ENCODE data around the gene AAMP. TPM values are rescaled to one million over a fixed set of nuclear protein-coding genes. Genes with fewer than 3 reads are reported as not detected.

Gene AAMP
- total and polyA plus RNA-seq, 4 donors, result 63.6 to 116 (median 74.6) TPM

GRCh38 chr2:218266316-218266979 lies 3.5 kb downstream of the AAMP start:
- Histone ChIP-seq H3K9ac (ENCODE audit: low read depth in 1 of 2, low read length in 2 of 2) (no peak overlapping the region), H3K36me3 (ENCODE audit: control insufficient read depth in 4 of 4, insufficient read depth in 3 of 4, low read depth in 1 of 4, low read length in 3 of 4) (peaks cover 8 to 29% (median 13%) of the 10 kb centered on the region in 4 donors), H3K9me3 (ENCODE audit: control insufficient read depth in 4 of 4, low read length in 3 of 4) (no peaks in the 10 kb centered on the region), H3K4me3 (ENCODE audit: low read depth in 1 of 3, low read length in 3 of 3) (no peak overlapping the region), H3K4me1 (ENCODE audit: control insufficient read depth in 4 of 4, insufficient read depth in 4 of 4, low read length in 3 of 4) (peaks cover 4 to 45% (median 32%) of the 10 kb centered on the region in 4 donors), H3K27me3 (ENCODE audit: control insufficient read depth in 4 of 4, insufficient read depth in 4 of 4, low read length in 3 of 4) (no peaks in the 10 kb centered on the region), H3K27ac (ENCODE audit: low read depth in 1 of 2, low read length in 2 of 2) (no peak overlapping the region)
- WGBS, result 94% methylated on average over 15 of the region's 15 CpGs
- no peak for DNase-seq (ENCODE audit: low spot score)
- TF ChIP-seq HNF4A (conservative IDR thresholded peaks at IDR 0.05), result no peak

- no peak overlapping the region for H3K27ac ChIP-seq (ENCODE audit: low read depth in 1 of 2, low read length in 2 of 2)
- no peak for DNase-seq (ENCODE audit: low spot score)
- H3K4me1 ChIP-seq (ENCODE audit: control insufficient read depth in 4 of 4, insufficient read depth in 4 of 4, low read length in 3 of 4), result peaks cover 1 to 37% (median 24%) of the 10 kb centered on the region in 4 donors
- peaks cover 8 to 29% (median 13%) of the 10 kb centered on the region in 4 donors for H3K36me3 ChIP-seq (ENCODE audit: control insufficient read depth in 4 of 4, insufficient read depth in 3 of 4, low read depth in 1 of 4, low read length in 3 of 4)
- TF ChIP-seq TAF1 (conservative IDR thresholded peaks at IDR 0.05) (no peak), RXRA (IDR thresholded peaks at IDR 0.05) (no peak), FOXA1 (IDR thresholded peaks at IDR 0.05) (no peak), REST (IDR thresholded peaks at IDR 0.05) (no peak), RAD21 (IDR thresholded peaks at IDR 0.05) (no peak), SP1 (IDR thresholded peaks at IDR 0.05) (no peak), YY1 (IDR thresholded peaks at IDR 0.05) (no peak), ATF3 (IDR thresholded peaks at IDR 0.05) (no peak), HNF4G (IDR thresholded peaks at IDR 0.05) (no peak)
- no peaks in the 10 kb centered on the region for H3K27me3 ChIP-seq (ENCODE audit: control insufficient read depth in 4 of 4, insufficient read depth in 4 of 4, low read length in 3 of 4)
- 94% methylated on average over 8 of the region's 8 CpGs for WGBS
- no peak overlapping the region for H3K4me3 ChIP-seq (ENCODE audit: low read depth in 1 of 3, low read length in 3 of 3)
- H3K9ac ChIP-seq (ENCODE audit: low read depth in 1 of 2, low read length in 2 of 2), result no peak overlapping the region
- H3K9me3 ChIP-seq (ENCODE audit: control insufficient read depth in 4 of 4, low read length in 3 of 4), result no peaks in the 10 kb centered on the region
These were observed 4.3 kb downstream of the AAMP start for GRCh38 chr2:218265626-218266025.

GRCh38 chr2:218264773-218265561 lies 5.0 kb downstream of the AAMP start:
- H3K4me3 ChIP-seq (ENCODE audit: low read depth in 1 of 3, low read length in 3 of 3), result no peak overlapping the region
- no peak overlapping the region for H3K27ac ChIP-seq (ENCODE audit: low read depth in 1 of 2, low read length in 2 of 2)
- no peak for DNase-seq (ENCODE audit: low spot score)
- H3K4me1 ChIP-seq (ENCODE audit: control insufficient read depth in 4 of 4, insufficient read depth in 4 of 4, low read length in 3 of 4), result peaks cover 1 to 37% (median 22%) of the 10 kb centered on the region in 4 donors
- peaks cover 8 to 29% (median 13%) of the 10 kb centered on the region in 4 donors for H3K36me3 ChIP-seq (ENCODE audit: control insufficient read depth in 4 of 4, insufficient read depth in 3 of 4, low read depth in 1 of 4, low read length in 3 of 4)
- H3K27me3 ChIP-seq (ENCODE audit: control insufficient read depth in 4 of 4, insufficient read depth in 4 of 4, low read length in 3 of 4), result no peaks in the 10 kb centered on the region
- H3K9me3 ChIP-seq (ENCODE audit: control insufficient read depth in 4 of 4, low read length in 3 of 4), result no peaks in the 10 kb centered on the region
- no peak overlapping the region for H3K9ac ChIP-seq (ENCODE audit: low read depth in 1 of 2, low read length in 2 of 2)
- 53% methylated on average over 22 of the region's 22 CpGs for WGBS
- TF ChIP-seq EGR1 (IDR thresholded peaks at IDR 0.05; ENCODE audit: low read depth in 2 of 2), result no peak
- no peak for TF ChIP-seq TAF1 (conservative IDR thresholded peaks at IDR 0.05)
- TF ChIP-seq ZBTB33 (IDR thresholded peaks at IDR 0.05), result no peak
- peak; percentile 81 for TF ChIP-seq SP1 (IDR thresholded peaks at IDR 0.05)
- no peak for TF ChIP-seq REST (IDR thresholded peaks at IDR 0.05)
- TF ChIP-seq NR2F2 (IDR thresholded peaks at IDR 0.05), result no peak
- no peak for TF ChIP-seq ATF3 (IDR thresholded peaks at IDR 0.05)
- TF ChIP-seq YY1 (IDR thresholded peaks at IDR 0.05), result no peak
- peak; percentile 62 for TF ChIP-seq MAX (IDR thresholded peaks at IDR 0.05)
- TF ChIP-seq GABPA (IDR thresholded peaks at IDR 0.05 in 1 of 2, conservative IDR thresholded peaks at IDR 0.05 in 1 of 2), result no peak
- TF ChIP-seq FOXA2 (IDR thresholded peaks at IDR 0.05), result no peak
- TF ChIP-seq RAD21 (IDR thresholded peaks at IDR 0.05), result peak in 1 of 2 donors; percentile 35
